ENCODE measurements around the gene SEC14L1. TPM values are rescaled to one million over a fixed set of nuclear protein-coding genes. Genes with fewer than 3 reads are reported as not detected.
A peak's percentile ranks its signal among the peaks of the same experiment; 100 is the strongest.
"Not testable (repeated sequence)": the region's sequence is repeated elsewhere in the genome, so short reads cannot be mapped to it uniquely, and the experiment has no call there.

The SEC14L1 gene
- total RNA-seq, 2 experiments from 2014 or later, result 98.5 to 146 TPM

DNA sequence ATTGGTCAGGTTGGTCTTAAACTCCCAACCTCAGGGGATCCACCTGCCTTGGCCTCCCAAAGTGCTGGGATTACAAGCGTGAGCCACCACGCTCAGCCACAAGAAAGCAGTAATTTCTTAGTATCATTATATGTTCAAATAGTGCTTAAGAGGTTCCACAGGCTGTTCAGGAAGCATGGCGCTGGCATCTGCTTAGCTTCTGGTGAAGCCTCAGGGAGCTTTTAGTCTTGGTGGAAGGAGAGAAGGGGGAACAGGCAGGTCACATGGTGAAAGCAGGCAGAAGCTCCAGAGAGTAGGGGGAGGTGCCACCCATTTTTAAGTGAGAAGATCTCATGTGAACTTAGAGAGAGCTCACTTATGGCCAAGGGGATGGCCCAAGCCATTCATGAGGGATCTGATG is 3.7 kb upstream of the SEC14L1 start:
- peaks cover 36% of the 10 kb centered on the region for H3K4me1 Mint-ChIP-seq
- CTCF ChIA-PET, result interaction anchor here (1.0 to 4.8 kb wide), 3 partner anchors 8 to 40 kb away, joined by 3 to 29 read pairs (median 3); no protein-coding TSS in a partner anchor
- peaks cover 14% of the 10 kb centered on the region for H3K9me3 Mint-ChIP-seq (ENCODE audit: low read depth)
- peak overlapping the region; percentile 72 for H3K27ac Mint-ChIP-seq
- H3K27me3 Mint-ChIP-seq, result no peaks in the 10 kb centered on the region
- ATAC-seq, result no peak
- no peak for DNase-seq
- H3K36me3 Mint-ChIP-seq, result peaks cover 25% of the 10 kb centered on the region
- H3K4me3 Mint-ChIP-seq, result no peak overlapping the region

DNA sequence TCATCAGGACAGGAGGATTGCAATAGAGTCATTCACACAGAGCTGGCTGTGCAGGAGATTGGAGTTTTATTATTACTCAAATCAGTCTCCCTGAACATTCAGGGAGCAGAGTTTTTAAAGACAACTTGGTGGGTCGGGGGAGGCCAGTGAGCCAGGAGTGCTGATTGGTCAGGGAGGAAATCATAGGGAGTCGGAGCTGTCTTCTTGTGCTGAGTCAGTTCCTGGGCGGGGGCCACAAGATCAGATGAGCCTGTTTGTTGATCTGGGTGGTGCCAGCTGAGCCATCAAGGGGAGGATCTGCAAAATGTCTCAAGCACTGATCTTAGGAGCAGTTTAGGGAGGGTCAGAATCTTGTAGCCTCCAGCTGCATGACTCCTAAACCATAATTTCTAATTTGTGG is 2.9 kb upstream of the SEC14L1 start:
- H3K27me3 Mint-ChIP-seq, ATAC-seq, H3K4me3 Mint-ChIP-seq: not testable (repeated sequence)
- Mint-ChIP-seq H3K36me3 (peaks cover 30% of the 10 kb centered on the region), H3K27ac (peak overlapping the region; percentile 72), H3K9me3 (ENCODE audit: low read depth) (peaks cover 14% of the 10 kb centered on the region), H3K4me1 (peaks cover 43% of the 10 kb centered on the region)
- CTCF ChIA-PET, result interaction anchor here (0.9 to 4.8 kb wide), 4 partner anchors 9 to 44 kb away, joined by 3 to 29 read pairs (median 3); no protein-coding TSS in a partner anchor
- peak; percentile 72 for DNase-seq

DNA sequence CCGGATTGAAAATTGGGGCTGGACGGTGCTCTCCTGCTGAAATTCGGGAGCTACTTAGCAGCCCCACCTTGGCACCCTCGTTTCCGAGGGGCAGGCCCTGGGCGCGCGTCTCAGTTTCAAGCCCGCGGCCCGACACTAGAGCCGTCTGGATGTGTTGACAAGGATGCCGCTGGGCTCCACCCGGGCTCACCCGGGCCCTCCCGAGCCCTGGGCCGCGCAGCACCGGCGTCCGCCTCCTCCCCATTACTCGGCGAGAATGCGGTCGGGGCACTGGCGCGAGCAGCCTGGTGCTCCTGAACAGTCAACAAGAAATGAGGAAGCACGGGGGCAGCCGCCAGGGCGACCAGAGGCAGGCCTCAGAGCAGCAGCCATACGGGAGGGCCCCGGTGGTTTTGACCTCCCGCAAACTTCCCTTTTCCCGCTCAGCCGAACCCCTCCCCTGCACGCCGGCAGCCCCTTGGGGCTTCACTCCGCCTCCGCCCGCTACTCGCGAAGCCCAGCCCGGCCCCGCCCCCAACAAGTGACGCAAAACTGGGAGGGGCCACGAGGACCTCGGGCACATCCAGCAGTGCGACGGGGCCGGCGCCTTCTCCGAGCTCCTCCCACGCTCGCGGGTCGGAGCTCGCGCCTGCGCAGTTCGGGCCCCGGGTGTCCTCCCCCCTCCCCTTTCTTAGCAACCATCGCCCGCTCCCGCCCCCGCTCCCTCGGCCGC is 447 bp upstream of the SEC14L1 start:
- Mint-ChIP-seq H3K9me3 (ENCODE audit: low read depth) (peaks cover 14% of the 10 kb centered on the region), H3K4me3 (peak overlapping the region; percentile 68), H3K36me3 (peaks cover 46% of the 10 kb centered on the region), H3K27ac (peak overlapping the region; percentile 90), H3K4me1 (peaks cover 62% of the 10 kb centered on the region), H3K27me3 (no peaks in the 10 kb centered on the region)
- peak; percentile 90 for ATAC-seq
- DNase-seq, result peak; percentile 100
- CTCF ChIA-PET, result interaction anchor here (0.6 to 4.8 kb wide), 11 partner anchors 11 to 990 kb away, joined by 3 to 32 read pairs (median 5); partner anchors contain the start of gene TMC8

DNA sequence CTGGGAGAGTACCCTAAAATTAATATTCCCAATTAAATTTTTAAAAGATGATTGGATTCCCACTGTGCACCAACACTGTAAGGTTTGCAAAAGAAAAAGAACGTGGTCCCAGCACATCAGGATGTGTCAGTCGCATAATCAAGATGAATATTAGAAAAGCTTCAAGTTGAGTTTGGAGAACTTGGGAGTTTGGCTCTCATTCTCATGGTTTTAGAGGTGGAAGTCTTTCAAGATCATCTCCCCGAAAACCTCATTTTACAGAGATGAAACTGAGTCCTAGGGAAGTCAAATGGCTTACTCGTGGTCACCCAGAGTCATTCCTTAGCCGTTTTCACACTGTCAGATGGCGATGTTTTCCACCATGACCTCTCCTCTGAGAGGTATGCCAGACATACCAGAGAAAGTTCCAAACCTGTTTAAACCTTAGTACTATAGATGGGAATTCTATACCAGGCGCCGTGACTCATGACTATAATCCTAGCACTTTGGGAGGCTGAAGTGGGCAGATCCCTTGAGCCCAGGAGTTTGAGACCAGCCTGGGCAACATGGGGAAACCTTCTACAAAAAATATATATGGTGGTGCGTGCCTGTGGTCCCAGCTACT is 1.2 kb downstream of the SEC14L1 start:
- Mint-ChIP-seq H3K27me3 (no peaks in the 10 kb centered on the region), H3K9me3 (ENCODE audit: low read depth) (peaks cover 12% of the 10 kb centered on the region), H3K4me1 (peaks cover 71% of the 10 kb centered on the region), H3K4me3 (peak overlapping the region; percentile 88), H3K27ac (peak overlapping the region; percentile 79), H3K36me3 (peaks cover 57% of the 10 kb centered on the region)
- ATAC-seq (no peak), DNase-seq (no peak)
- CTCF ChIA-PET, result interaction anchor here (1.6 to 4.3 kb wide), 3 partner anchors 40 to 55 kb away, joined by 4 to 32 read pairs (median 18); no protein-coding TSS in a partner anchor

DNA sequence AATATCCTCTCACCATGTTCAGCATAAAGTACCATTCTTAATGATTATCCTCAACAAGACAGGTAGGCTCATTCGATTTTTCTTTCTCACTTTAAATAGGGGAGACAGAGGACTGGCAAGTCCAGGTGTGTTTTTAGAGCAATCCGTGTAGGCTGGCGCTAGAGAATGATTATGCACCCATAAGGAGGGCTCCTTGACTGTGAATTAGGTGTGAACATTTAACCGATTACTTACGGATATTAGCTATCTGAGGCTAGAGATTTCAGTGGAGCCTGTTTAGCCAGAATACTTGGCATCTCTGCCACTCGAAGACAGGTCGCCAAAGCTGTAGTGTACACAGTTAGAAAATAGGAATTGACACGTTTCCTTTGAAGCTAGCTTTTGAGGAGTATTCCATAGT is 1.9 kb downstream of the SEC14L1 start:
- peaks cover 6% of the 10 kb centered on the region for H3K9me3 Mint-ChIP-seq (ENCODE audit: low read depth)

DNA sequence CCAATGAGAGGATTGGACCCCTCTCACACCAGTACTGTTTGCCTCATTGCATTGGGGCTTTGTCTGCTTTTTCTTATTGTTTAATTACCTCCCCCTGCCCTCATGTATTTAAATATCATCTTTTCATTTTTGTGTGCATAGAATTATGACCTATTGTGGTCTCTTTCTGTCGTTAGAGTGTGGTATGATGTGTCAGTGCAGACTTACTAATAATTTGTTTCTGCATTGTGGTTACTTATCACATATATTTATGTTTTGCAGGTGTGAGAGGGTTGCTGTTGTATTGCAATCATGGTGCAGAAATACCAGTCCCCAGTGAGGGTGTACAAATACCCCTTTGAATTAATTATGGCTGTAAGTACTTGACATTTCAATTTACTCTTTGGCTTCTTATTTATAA is 2.5 kb downstream of the SEC14L1 start:
- peak overlapping the region; percentile 24 for H3K4me3 Mint-ChIP-seq
- CTCF ChIA-PET, result interaction anchor here (0.9 to 4.3 kb wide), 3 partner anchors 14 to 56 kb away, joined by 4 to 32 read pairs (median 18); no protein-coding TSS in a partner anchor
- H3K27ac Mint-ChIP-seq, result peak overlapping the region; percentile 37
- no peak for DNase-seq
- H3K36me3 Mint-ChIP-seq, result peaks cover 56% of the 10 kb centered on the region
- H3K27me3 Mint-ChIP-seq, result no peaks in the 10 kb centered on the region
- H3K4me1 Mint-ChIP-seq, result peaks cover 68% of the 10 kb centered on the region
- H3K9me3 Mint-ChIP-seq (ENCODE audit: low read depth), result peaks cover 2% of the 10 kb centered on the region
- ATAC-seq, result no peak

More for the DNA sequence above, 1.9 kb downstream of the SEC14L1 start:
- Mint-ChIP-seq H3K36me3 (peaks cover 57% of the 10 kb centered on the region), H3K27ac (no peak overlapping the region), H3K27me3 (no peaks in the 10 kb centered on the region), H3K4me3 (peak overlapping the region; percentile 88), H3K4me1 (peaks cover 72% of the 10 kb centered on the region)
- DNase-seq (no peak), ATAC-seq (no peak)
- CTCF ChIA-PET, result interaction anchor here (0.9 to 4.3 kb wide), 3 partner anchors 13 to 55 kb away, joined by 4 to 32 read pairs (median 18); no protein-coding TSS in a partner anchor

DNA sequence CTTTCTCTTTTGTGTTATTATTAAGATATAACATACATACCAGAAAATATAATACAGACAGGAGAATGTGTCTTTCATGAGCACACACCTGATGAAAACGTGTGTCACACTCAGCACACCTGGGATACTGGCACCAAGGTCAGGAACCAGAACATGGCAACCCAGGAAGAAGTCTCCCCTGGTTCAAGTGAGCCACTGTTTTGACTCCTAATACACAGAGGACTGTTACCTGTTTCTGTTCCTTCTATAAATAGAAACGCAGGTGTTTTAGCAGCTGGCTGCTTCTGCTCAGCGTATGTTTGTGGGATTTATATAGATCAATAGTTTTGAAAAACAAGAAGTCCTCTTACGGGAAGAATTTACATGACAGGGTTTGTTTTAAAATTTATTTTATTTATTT is 3.5 kb downstream of the SEC14L1 start:
- ATAC-seq (no peak), DNase-seq (no peak)
- H3K9me3 Mint-ChIP-seq (ENCODE audit: low read depth), result no peaks in the 10 kb centered on the region
- no peak overlapping the region for H3K27ac Mint-ChIP-seq
- no peak overlapping the region for H3K4me3 Mint-ChIP-seq
- peaks cover 63% of the 10 kb centered on the region for H3K36me3 Mint-ChIP-seq
- CTCF ChIA-PET, result interaction anchor here (2.4 kb wide), 1 partner anchor 38 kb away, joined by 5 read pairs; no protein-coding TSS in a partner anchor
- H3K27me3 Mint-ChIP-seq, result no peaks in the 10 kb centered on the region
- peaks cover 72% of the 10 kb centered on the region for H3K4me1 Mint-ChIP-seq

DNA sequence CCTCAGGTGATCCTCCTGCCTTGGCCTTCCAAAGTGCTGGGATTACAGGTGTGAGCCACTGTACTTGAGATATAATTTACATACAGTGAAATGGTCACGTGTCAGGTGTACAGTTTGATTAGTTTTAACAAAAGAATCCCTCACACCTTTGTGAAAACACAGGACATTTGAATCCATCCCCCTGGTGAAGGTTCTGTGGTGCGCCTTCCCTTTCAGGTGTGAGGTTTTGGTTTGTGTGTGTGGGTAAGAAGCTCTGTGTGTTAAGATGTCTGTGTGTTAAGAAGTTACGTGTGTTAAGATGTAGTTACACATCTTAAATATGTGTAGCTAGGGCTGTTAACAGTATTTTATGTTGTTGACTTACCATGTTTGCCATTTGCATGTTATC is 4.4 kb downstream of the SEC14L1 start:
- peak overlapping the region; percentile 34 for H3K4me3 Mint-ChIP-seq
- no peaks in the 10 kb centered on the region for H3K27me3 Mint-ChIP-seq
- CTCF ChIA-PET, result interaction anchor here (0.9 to 2.4 kb wide), 6 partner anchors 11 to 57 kb away, joined by 3 to 9 read pairs (median 4); no protein-coding TSS in a partner anchor

DNA sequence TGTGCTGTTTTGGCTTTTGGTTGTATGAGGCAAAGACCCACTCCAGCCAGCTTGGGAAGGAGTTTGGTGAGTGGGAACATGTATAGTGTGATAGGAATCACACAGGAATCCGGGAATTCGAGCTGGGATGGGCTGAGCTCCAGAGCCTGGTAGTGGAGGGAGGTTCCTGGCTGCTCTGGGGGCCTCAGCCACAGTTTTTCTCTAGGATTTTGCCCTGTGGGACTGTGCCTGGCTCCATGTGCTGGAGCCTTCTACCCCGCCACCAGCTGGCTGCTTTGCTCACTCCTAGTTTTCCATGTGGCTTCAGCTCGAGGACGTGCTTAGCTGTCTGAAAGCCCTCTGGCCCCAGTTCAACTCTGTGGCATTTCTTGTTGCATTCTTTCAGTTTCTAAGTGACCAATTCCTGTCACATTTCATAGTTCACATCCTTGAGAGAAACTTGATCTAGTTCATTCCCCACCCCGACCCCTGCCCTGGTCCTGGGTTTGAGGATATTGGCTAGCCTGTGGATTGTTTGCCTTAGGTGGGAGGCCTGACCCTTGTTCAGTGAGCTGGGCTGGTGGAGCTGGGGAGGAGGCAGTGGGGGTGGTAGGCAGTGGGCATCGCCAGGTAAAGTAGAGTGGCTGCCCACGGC is 5.0 kb downstream of the SEC14L1 start:
- no peaks in the 10 kb centered on the region for H3K9me3 Mint-ChIP-seq (ENCODE audit: low read depth)
- DNase-seq (no peak), ATAC-seq (peak; percentile 13)
- no peaks in the 10 kb centered on the region for H3K27me3 Mint-ChIP-seq
- H3K4me1 Mint-ChIP-seq, result peaks cover 72% of the 10 kb centered on the region
- H3K36me3 Mint-ChIP-seq, result peaks cover 67% of the 10 kb centered on the region
- H3K4me3 Mint-ChIP-seq, result peak overlapping the region; percentile 34
- H3K27ac Mint-ChIP-seq, result peak overlapping the region; percentile 77
- CTCF ChIA-PET, result interaction anchor here (0.6 to 2.4 kb wide), 8 partner anchors 10 to 89 kb away, joined by 3 to 9 read pairs (median 4); no protein-coding TSS in a partner anchor

More for the DNA sequence above, 4.4 kb downstream of the SEC14L1 start:
- Mint-ChIP-seq H3K9me3 (ENCODE audit: low read depth) (no peaks in the 10 kb centered on the region), H3K36me3 (peaks cover 62% of the 10 kb centered on the region), H3K27ac (peak overlapping the region; percentile 77), H3K4me1 (peaks cover 69% of the 10 kb centered on the region)
- DNase-seq (no peak), ATAC-seq (no peak)

DNA sequence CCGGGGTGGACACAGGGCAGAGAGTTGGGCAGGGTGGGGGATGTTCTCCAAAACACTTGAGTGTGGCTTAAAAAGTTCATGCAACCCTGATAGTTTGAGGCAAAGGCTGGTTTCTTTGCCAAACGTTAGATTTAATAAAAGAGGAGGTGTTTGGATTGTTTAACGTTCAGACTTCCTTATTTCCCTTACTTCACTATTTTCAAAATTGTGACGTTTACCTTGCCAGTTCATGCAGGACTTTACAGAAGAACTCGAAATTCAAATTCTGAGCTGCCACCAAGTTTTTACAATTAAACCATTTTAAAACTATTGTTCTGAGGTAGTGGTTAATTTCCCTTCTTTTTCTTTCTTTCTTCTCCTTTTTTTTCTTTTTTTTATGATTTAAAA is 5.5 kb downstream of the SEC14L1 start:
- ATAC-seq (no peak), DNase-seq (no peak)
- Mint-ChIP-seq H3K36me3 (peaks cover 72% of the 10 kb centered on the region), H3K4me3 (peak overlapping the region; percentile 34), H3K27ac (peak overlapping the region; percentile 77), H3K4me1 (peaks cover 77% of the 10 kb centered on the region), H3K9me3 (ENCODE audit: low read depth) (no peaks in the 10 kb centered on the region), H3K27me3 (no peaks in the 10 kb centered on the region)
- CTCF ChIA-PET, result interaction anchor here (0.6 to 2.4 kb wide), 9 partner anchors 10 to 90 kb away, joined by 3 to 9 read pairs (median 4); no protein-coding TSS in a partner anchor

DNA sequence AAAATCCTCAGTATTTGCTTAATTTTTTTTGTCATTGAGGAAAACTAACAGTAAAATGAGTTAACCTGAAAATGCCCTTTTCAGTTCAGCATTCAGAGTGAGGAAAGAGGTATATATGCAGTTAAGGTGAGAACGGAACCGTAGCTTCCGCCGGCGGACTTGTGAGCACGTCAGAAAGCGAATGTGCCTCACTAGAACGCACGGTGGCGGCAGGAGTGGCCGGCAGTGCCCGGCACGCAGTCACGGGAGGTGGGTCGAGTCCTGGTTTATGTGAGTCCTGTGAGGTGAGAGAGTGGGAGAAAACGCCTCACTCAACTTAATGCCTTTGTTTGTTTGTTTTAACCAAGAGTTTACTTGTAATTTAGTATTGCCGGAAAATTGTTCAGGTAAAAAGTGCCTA is 6.1 kb downstream of the SEC14L1 start:
- DNase-seq (no peak), ATAC-seq (no peak)
- H3K9me3 Mint-ChIP-seq (ENCODE audit: low read depth), result no peaks in the 10 kb centered on the region
- CTCF ChIA-PET, result interaction anchor here (1.0 to 2.0 kb wide), 2 partner anchors 51 to 59 kb away, joined by 3 to 9 read pairs; no protein-coding TSS in a partner anchor
- no peaks in the 10 kb centered on the region for H3K27me3 Mint-ChIP-seq
- peaks cover 75% of the 10 kb centered on the region for H3K4me1 Mint-ChIP-seq
- no peak overlapping the region for H3K4me3 Mint-ChIP-seq
- H3K27ac Mint-ChIP-seq, result no peak overlapping the region
- H3K36me3 Mint-ChIP-seq, result peaks cover 72% of the 10 kb centered on the region

DNA sequence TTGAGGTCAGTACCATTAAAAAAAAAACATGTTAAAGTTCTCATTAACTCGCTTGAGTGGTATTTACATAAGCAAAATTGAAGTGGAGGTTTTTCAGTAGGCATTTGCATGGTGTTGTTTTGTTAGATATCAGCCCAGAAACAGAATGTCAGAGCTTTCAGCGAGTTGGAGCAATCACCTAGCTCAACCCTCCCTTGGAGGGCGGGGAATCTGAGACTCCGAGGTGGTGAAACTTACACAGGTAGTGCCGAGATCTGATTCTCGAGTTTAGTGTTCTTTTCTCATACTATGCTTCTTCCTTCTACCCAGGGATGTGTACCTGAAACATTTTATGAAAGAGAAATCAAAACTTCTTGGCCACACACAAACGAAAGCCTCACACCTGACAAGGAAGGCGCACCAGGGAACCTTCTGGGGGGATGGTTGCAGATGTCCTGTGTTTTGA is 6.6 kb downstream of the SEC14L1 start:
- H3K36me3 Mint-ChIP-seq, result peaks cover 70% of the 10 kb centered on the region

More for the DNA sequence above, 6.6 kb downstream of the SEC14L1 start:
- DNase-seq (no peak), ATAC-seq (no peak)
- Mint-ChIP-seq H3K4me3 (no peak overlapping the region), H3K4me1 (peaks cover 71% of the 10 kb centered on the region), H3K9me3 (ENCODE audit: low read depth) (no peaks in the 10 kb centered on the region), H3K27ac (peak overlapping the region; percentile 4), H3K27me3 (no peaks in the 10 kb centered on the region)
- CTCF ChIA-PET, result interaction anchor here (1.0 kb wide), 1 partner anchor 51 kb away, joined by 3 read pairs; no protein-coding TSS in a partner anchor
